ENCODE measurements around the gene CHIC1.
"Not testable (repeated sequence)": the region's sequence is repeated elsewhere in the genome, so short reads cannot be mapped to it uniquely, and the experiment has no call there.

CHIC1 gene

GRCh38 chrX:73562984-73563737 is at the start of gene CHIC1:
CHIC1 (plus strand) TSS chrX:73563197; CDS start chrX:73563285, 88 bp downstream.
- DNase-seq (ENCODE audit: low spot score) = peak; percentile 47

- not testable (repeated sequence) for DNase-seq (ENCODE audit: low spot score)
Measured at GRCh38 chrX:73522823-73523222, 40.2 kb upstream of the CHIC1 start.

GRCh38 chrX:73524906-73525305 is 38.1 kb upstream of the CHIC1 start:
- DNase-seq (ENCODE audit: low spot score) = no peak

- DNase-seq (ENCODE audit: low spot score) = no peak
Measured at GRCh38 chrX:73525928-73526690, 36.9 kb upstream of the CHIC1 start.

- DNase-seq (ENCODE audit: low spot score) = not testable (repeated sequence)
Measured at GRCh38 chrX:73531655-73532054, 31.3 kb upstream of the CHIC1 start.

- no peak for DNase-seq (ENCODE audit: low spot score)
Measured at GRCh38 chrX:73556159-73556558, 6.8 kb upstream of the CHIC1 start.

GRCh38 chrX:73561801-73562200 is 1.2 kb upstream of the CHIC1 start:
- DNase-seq (ENCODE audit: low spot score) = peak; percentile 11

- no peak for DNase-seq (ENCODE audit: low spot score)
Measured at GRCh38 chrX:73562458-73562857, 539 bp upstream of the CHIC1 start.

- no peak for DNase-seq (ENCODE audit: low spot score)
Measured at GRCh38 chrX:73563738-73564068, 706 bp downstream of the CHIC1 start.

GRCh38 chrX:73577361-73577760 is 14.4 kb downstream of the CHIC1 start:
- DNase-seq (ENCODE audit: low spot score) = no peak

GRCh38 chrX:73581002-73581628 is 18.1 kb downstream of the CHIC1 start:
- no peak for DNase-seq (ENCODE audit: low spot score)

GRCh38 chrX:73597758-73598157 is 34.8 kb downstream of the CHIC1 start:
- not testable (repeated sequence) for DNase-seq (ENCODE audit: low spot score)

GRCh38 chrX:73615022-73615421 is 52.0 kb downstream of the CHIC1 start:
- no peak for DNase-seq (ENCODE audit: low spot score)

- DNase-seq (ENCODE audit: low spot score) = not testable (repeated sequence)
Measured at GRCh38 chrX:73641669-73642068, 78.7 kb downstream of the CHIC1 start.

- no peak for DNase-seq (ENCODE audit: low spot score)
Measured at GRCh38 chrX:73647212-73647611, 84.2 kb downstream of the CHIC1 start.

- DNase-seq (ENCODE audit: low spot score) = no peak
Measured at GRCh38 chrX:73647632-73648322, 84.8 kb downstream of the CHIC1 start.

GRCh38 chrX:73661322-73661721 is 98.3 kb downstream of the CHIC1 start:
- DNase-seq (ENCODE audit: low spot score) = not testable (repeated sequence)

GRCh38 chrX:73668779-73669178 is 105.8 kb downstream of the CHIC1 start:
- DNase-seq (ENCODE audit: low spot score) = no peak

GRCh38 chrX:73681408-73681807 is 118.4 kb downstream of the CHIC1 start:
- DNase-seq (ENCODE audit: low spot score) = no peak

- DNase-seq (ENCODE audit: low spot score) = no peak
Measured at GRCh38 chrX:73683236-73683859, 120.4 kb downstream of the CHIC1 start.

- DNase-seq (ENCODE audit: low spot score) = not testable (repeated sequence)
Measured at GRCh38 chrX:73707014-73707413, 144.0 kb downstream of the CHIC1 start.

GRCh38 chrX:73728602-73729001 is 165.6 kb downstream of the CHIC1 start:
- DNase-seq (ENCODE audit: low spot score) = no peak

All from hepatic stellate cell (primary cell).